ENCODE results near the gene PRODH.

PRODH gene

GRCh38 chr22:18935889-18936529 lies at the start of gene PRODH:
Gene PRODH, minus strand, starts transcription at chr22:18936293. Its CDS starts 6 bp downstream, at chr22:18936287.
- DNase-seq (ENCODE audit: low read depth) = no peak
- no peak for TF ChIP-seq CTCF (IDR thresholded peaks at IDR 0.05; ENCODE audit: control insufficient read depth, extremely low read depth, insufficient read depth)
- H3K4me3 ChIP-seq (ENCODE audit: low read depth, low read length) = no peak within 1 kb of the TSS

- H3K4me3 ChIP-seq (ENCODE audit: low read depth, low read length) = no peak overlapping the region
- no peak for DNase-seq (ENCODE audit: low read depth)
- no peak for TF ChIP-seq CTCF (IDR thresholded peaks at IDR 0.05; ENCODE audit: control insufficient read depth, extremely low read depth, insufficient read depth)
Observed at GRCh38 chr22:18985780-18986179, 49.7 kb upstream of the PRODH start.

- DNase-seq (ENCODE audit: low read depth) = no peak
- TF ChIP-seq CTCF (IDR thresholded peaks at IDR 0.05; ENCODE audit: control insufficient read depth, extremely low read depth, insufficient read depth) = no peak
- H3K4me3 ChIP-seq (ENCODE audit: low read depth, low read length) = no peak overlapping the region
Observed at GRCh38 chr22:18984564-18984963, 48.5 kb upstream of the PRODH start.

- no peak for TF ChIP-seq CTCF (IDR thresholded peaks at IDR 0.05; ENCODE audit: control insufficient read depth, extremely low read depth, insufficient read depth)
- no peak overlapping the region for H3K4me3 ChIP-seq (ENCODE audit: low read depth, low read length)
- no peak for DNase-seq (ENCODE audit: low read depth)
Observed at GRCh38 chr22:18983120-18983651, 47.1 kb upstream of the PRODH start.

- no peak overlapping the region for H3K4me3 ChIP-seq (ENCODE audit: low read depth, low read length)
- DNase-seq (ENCODE audit: low read depth) = no peak
- TF ChIP-seq CTCF (IDR thresholded peaks at IDR 0.05; ENCODE audit: control insufficient read depth, extremely low read depth, insufficient read depth) = no peak
Observed at GRCh38 chr22:18980829-18981228, 44.7 kb upstream of the PRODH start.

GRCh38 chr22:18979957-18980356 lies 43.9 kb upstream of the PRODH start:
- no peak overlapping the region for H3K4me3 ChIP-seq (ENCODE audit: low read depth, low read length)
- no peak for TF ChIP-seq CTCF (IDR thresholded peaks at IDR 0.05; ENCODE audit: control insufficient read depth, extremely low read depth, insufficient read depth)
- no peak for DNase-seq (ENCODE audit: low read depth)

- no peak overlapping the region for H3K4me3 ChIP-seq (ENCODE audit: low read depth, low read length)
- no peak for DNase-seq (ENCODE audit: low read depth)
- TF ChIP-seq CTCF (IDR thresholded peaks at IDR 0.05; ENCODE audit: control insufficient read depth, extremely low read depth, insufficient read depth) = no peak
Observed at GRCh38 chr22:18978506-18978905, 42.4 kb upstream of the PRODH start.

Data from LNCaP clone FGC (cell line).